GM12892 (cell line): ENCODE data around the gene USP3.
"Not testable (repeated sequence)": the region's sequence is repeated elsewhere in the genome, so short reads cannot be mapped to it uniquely, and the experiment has no call there.

Source experiments
- DNase-seq: peaks from one replicate; pipeline ENCODE4 v3.0.0; 2011; ENCODE audit not compliant: insufficient read length
- FAIRE-seq: peaks from 2 replicates; lab custom pipeline; 2011; peaks lifted over from hg19 to GRCh38; lab: Jason Lieb, UNC
- POLR2A ChIP-seq: IDR thresholded peaks from 2 replicates; pipeline ENCODE4 v1.6.1; 2011; ENCODE audit warnings: low read depth, low read length, control low read depth
- POLR2AphosphoS5 ChIP-seq: IDR thresholded peaks from 2 replicates; pipeline ENCODE4 v1.6.1; 2011; ENCODE audit warnings: low read depth, low read length, control low read depth
- TAF1 ChIP-seq: IDR thresholded peaks from 2 replicates; pipeline ENCODE4 v1.6.1; 2011; ENCODE audit warnings: low read depth, mild to moderate bottlenecking, control low read depth, low read length, borderline replicate concordance

The USP3 gene

DNA sequence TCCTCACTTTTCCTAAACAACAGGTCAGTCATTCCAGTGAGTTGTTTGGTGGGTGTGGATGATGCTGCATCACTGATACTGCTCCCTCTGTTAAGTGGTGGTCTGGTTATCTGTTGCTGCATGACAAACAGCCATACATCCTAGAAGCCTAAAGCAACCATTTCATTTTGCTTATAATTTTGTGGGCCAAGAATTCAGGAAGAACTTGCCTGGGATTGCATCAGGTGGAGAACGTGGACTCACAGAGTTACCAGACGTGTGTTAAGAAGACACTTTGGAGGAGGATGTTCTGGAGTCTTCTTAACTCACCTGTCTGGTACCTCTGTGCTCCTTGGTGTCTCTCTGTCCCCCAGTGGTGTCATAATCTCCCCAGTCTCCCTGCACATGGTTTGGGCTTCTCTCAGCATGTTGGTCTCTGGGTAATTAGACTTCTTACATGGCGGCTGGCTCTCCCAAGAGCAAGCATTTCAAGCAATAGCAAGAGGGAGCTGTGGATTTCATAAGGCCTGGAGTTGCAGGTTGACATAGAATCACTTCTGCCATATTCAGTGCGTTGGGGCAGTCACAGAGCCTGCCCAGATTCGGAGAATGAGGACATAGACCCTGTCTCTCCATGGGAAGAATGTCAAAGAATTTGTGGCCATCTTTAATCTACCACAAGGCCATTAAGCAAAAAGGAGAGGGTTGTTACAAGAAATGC lies 20.1 kb downstream of the USP3 start:
- FAIRE-seq = peak; percentile 42
- no peak for TF ChIP-seq POLR2A
- no peak for TF ChIP-seq POLR2AphosphoS5
- no peak for TF ChIP-seq TAF1

DNA sequence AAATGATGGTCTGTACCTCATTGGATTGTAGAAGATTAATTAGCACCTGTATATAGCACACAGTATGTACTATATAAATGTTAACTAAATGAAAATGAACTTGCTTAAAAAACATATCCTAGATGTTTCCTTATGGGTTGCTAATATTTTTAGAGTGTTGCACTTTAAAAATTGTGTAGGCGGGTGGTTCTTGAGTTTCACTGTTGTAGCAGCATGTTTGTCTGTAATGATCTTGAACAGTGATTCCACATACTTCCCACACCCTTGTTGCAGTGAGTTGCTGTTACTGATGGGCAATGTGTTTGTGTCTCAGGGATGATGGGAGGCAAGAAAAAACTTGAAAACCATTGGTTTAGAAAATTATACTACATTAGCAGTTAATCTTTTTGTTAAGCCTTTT lies 22.0 kb downstream of the USP3 start:
- TF ChIP-seq POLR2AphosphoS5 (no peak), TAF1 (no peak), POLR2A (no peak)
- DNase-seq (no peak), FAIRE-seq (no peak)

More for the DNA sequence above, 20.1 kb downstream of the USP3 start:
- no peak for DNase-seq

DNA sequence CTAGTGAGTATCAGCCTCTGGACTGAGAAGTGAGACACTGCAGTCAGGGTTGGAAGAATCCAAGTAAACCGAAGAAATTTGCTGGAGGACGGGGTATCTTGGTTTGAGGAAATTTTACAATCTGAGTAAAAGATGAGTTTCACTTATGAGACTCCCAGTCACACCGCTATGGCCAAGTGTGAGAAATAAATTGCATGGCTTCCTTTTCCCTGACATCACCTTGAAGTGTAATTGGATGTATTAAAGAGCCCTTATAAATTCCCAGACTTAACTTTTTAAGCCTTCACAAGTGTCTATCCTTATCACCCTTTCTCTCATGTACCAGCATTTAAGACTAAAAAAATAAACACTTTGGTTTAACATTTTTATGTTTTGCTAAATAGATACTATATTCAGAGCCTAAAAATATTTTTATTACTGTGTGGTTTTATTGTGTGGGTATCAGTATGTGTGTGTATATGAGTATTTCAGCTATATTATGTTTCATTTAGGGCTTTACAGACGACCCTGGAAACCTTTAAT lies 23.8 kb downstream of the USP3 start:
- no peak for DNase-seq
- FAIRE-seq = no peak
- TF ChIP-seq POLR2A = no peak
- no peak for TF ChIP-seq TAF1
- TF ChIP-seq POLR2AphosphoS5 = no peak

DNA sequence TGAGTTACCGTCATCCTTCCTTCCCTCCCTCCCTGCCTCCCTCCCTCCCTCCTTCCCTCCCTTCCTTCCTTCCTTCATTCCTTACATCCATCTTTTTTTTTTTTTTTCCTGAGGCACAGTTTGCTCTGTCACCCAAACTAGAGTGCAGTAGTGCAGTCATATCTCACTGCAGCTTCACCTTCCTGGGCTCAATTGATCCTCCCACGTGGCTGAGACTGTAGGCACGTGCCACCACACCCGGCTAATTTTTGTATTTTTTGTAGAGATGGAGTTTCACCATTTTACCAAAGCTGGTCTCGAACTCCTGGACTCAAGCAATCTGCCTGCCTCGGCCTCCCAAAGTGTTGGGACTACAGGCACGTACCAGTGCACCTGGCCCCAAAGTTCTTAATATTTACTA lies 25.8 kb downstream of the USP3 start:
- no peak for FAIRE-seq
- DNase-seq = no peak
- TF ChIP-seq POLR2A (no peak), TAF1 (no peak), POLR2AphosphoS5 (no peak)

DNA sequence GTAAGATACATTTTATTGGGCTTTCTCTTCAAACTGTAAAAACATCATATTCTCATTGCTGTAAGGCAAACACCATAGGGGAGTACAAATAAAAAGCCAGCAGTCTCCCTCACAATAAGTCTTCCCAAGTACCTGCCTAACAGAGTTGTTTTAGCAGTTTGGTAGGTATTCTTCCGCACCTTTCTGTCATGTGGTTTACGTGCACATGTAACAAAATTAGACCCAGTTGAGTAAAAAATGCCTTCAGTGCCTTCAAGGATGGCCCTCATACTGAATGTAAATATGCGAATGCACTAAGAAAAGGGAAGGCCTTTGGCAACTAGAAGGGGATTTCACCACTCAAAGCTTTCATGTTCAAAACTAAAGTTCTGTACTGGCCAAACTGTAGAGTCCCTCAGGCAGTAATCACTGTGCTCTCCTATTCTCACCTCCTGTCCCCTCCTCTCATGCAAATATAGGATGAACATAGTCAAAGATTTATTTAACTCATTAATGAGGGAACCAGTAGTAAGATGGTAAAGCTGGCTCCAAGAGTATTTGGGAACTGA lies 26.4 kb downstream of the USP3 start:
- peak; percentile 40 for FAIRE-seq
- TF ChIP-seq POLR2AphosphoS5 = no peak
- no peak for TF ChIP-seq POLR2A
- TF ChIP-seq TAF1 = no peak
- DNase-seq = no peak

DNA sequence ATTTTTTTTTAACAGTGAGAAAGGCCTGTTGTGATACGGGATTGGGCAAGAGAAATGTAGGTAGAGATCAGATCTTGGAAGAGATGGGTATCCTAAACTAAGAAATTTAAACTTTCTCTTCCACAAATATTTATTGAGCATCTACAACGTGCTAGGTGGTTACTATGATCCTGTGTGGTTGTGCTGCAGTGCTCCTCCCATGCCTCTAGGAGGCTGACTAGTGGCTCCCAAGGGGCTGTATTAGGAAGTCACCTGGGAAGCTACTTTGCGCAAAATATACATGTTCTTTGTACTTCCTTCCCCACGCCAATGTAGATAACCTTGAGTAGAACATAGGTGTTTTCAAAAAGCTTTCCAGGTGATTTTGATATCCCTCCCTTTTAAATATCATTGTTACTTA lies 27.2 kb downstream of the USP3 start:
- FAIRE-seq = peak; percentile 70
- DNase-seq = no peak
- TF ChIP-seq POLR2A (no peak), POLR2AphosphoS5 (no peak), TAF1 (no peak)

DNA sequence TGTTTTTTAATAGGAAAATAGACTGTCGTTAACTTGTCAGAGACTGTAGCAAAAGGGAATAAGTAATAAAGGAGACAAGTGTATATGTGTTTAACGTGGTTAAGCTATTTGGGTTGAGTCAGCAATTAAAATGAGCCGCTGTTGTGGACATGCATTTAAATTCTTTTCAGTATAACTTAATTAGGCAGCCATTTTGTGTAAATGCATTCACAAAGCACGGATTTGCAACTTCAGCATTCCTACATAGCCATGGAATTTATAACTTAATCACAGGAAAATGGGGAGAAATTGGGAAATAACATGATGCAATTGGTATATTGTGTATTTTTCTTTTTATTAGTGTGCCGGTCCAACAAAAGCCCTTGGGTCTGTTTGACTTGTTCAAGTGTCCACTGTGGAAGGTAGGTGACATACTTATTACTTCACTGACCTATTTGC lies 27.9 kb downstream of the USP3 start:
- DNase-seq (no peak), FAIRE-seq (no peak)
- TF ChIP-seq POLR2AphosphoS5 (no peak), POLR2A (no peak), TAF1 (no peak)

DNA sequence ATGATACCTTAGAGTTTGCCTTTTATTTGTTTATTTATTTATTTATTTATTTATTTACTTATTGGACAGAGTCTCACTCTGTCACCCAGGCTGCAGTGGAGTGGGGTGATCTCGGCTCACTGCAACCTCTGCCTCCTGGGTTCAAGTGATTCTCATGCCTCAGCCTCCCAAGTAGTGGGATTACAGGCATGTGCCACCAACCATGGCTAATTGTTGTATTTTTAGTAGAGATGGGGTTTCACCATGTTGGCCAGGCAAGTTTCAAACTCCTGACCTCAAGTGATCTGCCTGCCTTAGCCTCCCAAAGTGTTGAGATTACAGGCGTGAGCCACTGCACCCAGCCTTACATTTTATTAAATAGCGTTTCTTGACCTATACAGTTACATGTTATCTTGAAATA lies 30.5 kb downstream of the USP3 start:
- FAIRE-seq = peak; percentile 83
- not testable (repeated sequence) for DNase-seq

DNA sequence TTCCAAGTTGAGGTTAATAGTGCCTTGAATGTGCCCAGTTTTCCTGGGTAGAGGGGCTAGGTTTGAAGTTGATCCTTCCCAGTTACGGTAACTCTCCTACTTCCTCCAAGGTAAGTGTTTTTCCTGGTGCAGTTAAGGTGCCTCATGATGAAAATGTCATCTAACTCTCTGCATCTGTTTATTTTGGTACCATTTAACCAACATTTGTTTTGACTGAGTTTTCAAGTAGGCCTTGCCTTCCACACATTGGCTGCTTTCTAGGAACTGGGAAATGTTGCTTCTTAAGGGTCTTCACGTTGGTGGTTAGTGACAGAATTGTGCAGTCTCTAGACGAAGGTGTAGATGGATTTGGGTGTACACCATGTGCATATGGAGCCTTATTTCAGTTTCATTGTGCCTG lies 31.3 kb downstream of the USP3 start:
- FAIRE-seq = peak; percentile 92
- no peak for TF ChIP-seq TAF1
- no peak for TF ChIP-seq POLR2A
- no peak for TF ChIP-seq POLR2AphosphoS5
- no peak for DNase-seq

DNA sequence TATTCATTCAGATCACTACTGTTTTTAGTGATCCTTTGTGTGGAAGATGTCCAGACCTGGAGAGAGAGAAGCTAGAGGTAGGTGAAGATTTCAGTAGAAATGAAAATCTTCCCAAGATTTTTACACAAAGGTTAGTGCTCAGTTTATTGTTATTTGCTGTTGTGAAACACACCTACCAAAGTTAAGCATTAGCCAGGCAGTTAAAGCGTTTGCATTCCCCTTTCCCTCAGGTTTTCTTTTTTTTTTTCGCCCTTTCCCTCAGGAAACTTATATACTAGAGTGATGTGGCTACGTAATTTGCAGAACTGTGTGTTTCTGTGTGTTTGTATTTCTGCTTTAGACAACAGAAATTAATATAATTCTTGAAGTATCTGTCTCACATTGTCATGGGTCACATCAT lies 34.5 kb downstream of the USP3 start:
- DNase-seq = no peak
- no peak for FAIRE-seq
- TF ChIP-seq TAF1 (no peak), POLR2A (no peak), POLR2AphosphoS5 (no peak)

DNA sequence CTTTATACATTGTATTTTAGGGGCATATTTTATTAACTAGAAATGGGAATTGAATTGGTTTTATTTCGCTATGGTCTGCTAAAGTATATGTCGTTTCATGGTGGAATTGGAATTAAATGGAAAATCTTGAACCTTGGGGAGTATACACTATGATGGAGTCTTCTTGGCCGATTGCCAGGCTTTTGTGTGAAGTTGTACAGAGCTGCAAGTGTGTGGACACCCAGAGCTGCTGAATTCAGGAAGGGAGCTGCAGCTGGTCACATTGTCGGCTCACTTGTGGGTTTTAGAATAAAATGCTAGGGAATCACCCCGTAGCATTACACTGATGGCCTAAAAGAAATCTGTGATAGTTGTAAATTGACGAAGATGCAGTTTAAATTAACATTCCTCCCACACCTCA lies 35.1 kb downstream of the USP3 start:
- no peak for TF ChIP-seq TAF1
- no peak for TF ChIP-seq POLR2AphosphoS5
- no peak for TF ChIP-seq POLR2A
- DNase-seq (no peak), FAIRE-seq (no peak)

DNA sequence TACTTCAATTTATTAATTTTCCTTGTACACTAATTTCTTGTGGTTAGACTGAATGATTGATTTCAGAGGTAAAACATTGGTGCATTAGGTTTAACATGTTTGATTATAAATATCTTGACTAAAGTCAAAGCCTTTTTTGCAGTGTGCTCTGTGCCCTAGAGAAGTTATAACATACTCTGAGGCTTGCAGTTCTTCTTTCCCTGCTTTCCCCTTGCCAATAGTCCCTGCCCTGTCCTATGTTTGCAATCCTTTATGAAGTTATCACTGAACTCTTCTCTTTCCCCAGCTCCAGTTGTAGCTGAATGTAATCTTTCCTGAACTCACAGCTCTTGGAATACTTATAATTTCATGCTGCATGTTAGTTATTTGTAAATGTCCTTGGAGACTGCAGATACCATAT lies 35.6 kb downstream of the USP3 start:
- FAIRE-seq (no peak), DNase-seq (no peak)
- TF ChIP-seq POLR2A (no peak), POLR2AphosphoS5 (no peak), TAF1 (no peak)
